Activated B cell treated with CpG ODN at 0.5 μM for 24 hours (primary cell): ENCODE results near the gene PCK2. TPM values are rescaled to one million over a fixed set of nuclear protein-coding genes. Genes with fewer than 3 reads are reported as not detected.

ENCODE experiments used
- ATAC-seq: fragments of 200-7000 bp; cut with Tn5 transposase; one replicate; pipeline ENCODE4 v1.10.0; 2021; ENCODE audit warnings: low read depth, mild to moderate bottlenecking, moderate library complexity
- CTCF ChIA-PET: fragments of 350-600 bp; sonication (Branson Sonifier 250); formaldehyde crosslinking; loops from one replicate; lab custom pipeline; 2021; ENCODE audit warnings: antibody characterized with exemption; lab: Charles Lee
- POLR2A ChIA-PET: fragments of 350-600 bp; sonication (Branson Sonifier 250); formaldehyde crosslinking; loops from one replicate; lab custom pipeline; 2021; ENCODE audit warnings: antibody characterized with exemption; lab: Charles Lee
- DNase-seq: peaks from one replicate; pipeline ENCODE4 v3.0.0; 2022
- H3K27ac Mint-ChIP-seq: one replicate; pipeline ENCODE4 v1.8.0; 2020; ENCODE audit warnings: mixed read lengths
- H3K27me3 Mint-ChIP-seq: one replicate; pipeline ENCODE4 v1.8.0; 2021; ENCODE audit warnings: mixed read lengths
- H3K36me3 Mint-ChIP-seq: one replicate; pipeline ENCODE4 v1.8.0; 2021; ENCODE audit warnings: low read depth, mixed read lengths
- H3K4me1 Mint-ChIP-seq: one replicate; pipeline ENCODE4 v1.8.0; 2021; ENCODE audit warnings: mixed read lengths
- H3K4me3 Mint-ChIP-seq: one replicate; pipeline ENCODE4 v1.8.0; 2020; ENCODE audit warnings: mild to moderate bottlenecking, mixed read lengths
- H3K9me3 Mint-ChIP-seq: one replicate; pipeline ENCODE4 v1.8.0; 2020; ENCODE audit warnings: mixed read lengths
- intact Hi-C: fragments of 100-400 bp; cut with micrococcal nuclease; formaldehyde crosslinking; loops from one replicate; pipeline ENCODE4 v1.15.1; 2024
- total RNA-seq: library from RNA; stranded (reverse); gene quantifications from 2 replicates; pipeline ENCODE4 v1.2.3, GENCODE V29; 2022
- TF ChIP-seq, protein P1 (sequence below): fragments of 200-600 bp; IDR thresholded peaks from one replicate; pipeline ENCODE4 v1.8.0; 2022; ENCODE audit warnings: antibody characterized with exemption, mild to moderate bottlenecking

PCK2 gene
- total RNA-seq, 1 donor from 2014 or later: 102 TPM

DNA sequence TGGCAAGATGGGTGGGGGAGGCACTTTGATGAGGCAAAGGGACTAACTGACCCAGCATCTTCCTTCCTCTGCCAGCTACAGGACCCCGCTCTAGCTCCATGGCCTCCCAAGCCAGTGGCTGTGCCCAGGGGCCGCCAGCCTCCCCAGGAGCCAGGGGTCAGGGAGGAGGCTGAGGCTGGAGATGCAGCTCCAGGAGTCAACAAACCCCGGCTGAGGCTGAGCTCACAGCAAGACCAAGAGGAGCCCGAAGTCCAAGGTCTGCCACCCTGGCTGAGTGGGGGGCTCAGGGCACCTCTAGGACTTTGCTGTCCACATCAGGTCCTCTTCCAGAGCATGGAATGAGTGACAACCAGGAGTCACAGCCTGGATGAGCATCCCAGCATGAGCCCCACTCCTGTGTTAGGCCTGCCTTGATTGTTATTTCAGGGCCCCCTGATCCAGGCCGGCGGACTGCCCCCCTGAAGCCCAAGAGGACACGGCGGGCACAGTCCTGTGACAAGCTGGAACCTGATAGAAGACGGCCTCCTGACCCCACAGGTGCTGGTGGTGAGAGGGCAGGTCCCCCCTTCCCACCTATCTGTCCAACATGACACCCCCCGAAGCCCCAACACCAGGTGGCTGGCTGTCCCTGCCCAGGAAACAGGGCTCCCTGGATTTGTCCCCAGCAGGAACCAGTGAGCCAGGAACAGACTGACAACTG lies 25.2 kb upstream of the PCK2 start:
- Mint-ChIP-seq H3K4me1 (no peaks in the 10 kb centered on the region), H3K27ac (no peak overlapping the region), H3K27me3 (no peaks in the 10 kb centered on the region), H3K36me3 (no peaks in the 10 kb centered on the region), H3K9me3 (no peaks in the 10 kb centered on the region), H3K4me3 (no peak overlapping the region)
- intact Hi-C loops: no loop called here
- ChIA-PET CTCF (interaction anchor here (1.1 kb wide), 1 partner anchor 11 kb away, joined by 4 read pairs; no protein-coding TSS in a partner anchor), POLR2A (no interaction called here)
- ATAC-seq: no peak
- TF ChIP-seq, protein P1, sequence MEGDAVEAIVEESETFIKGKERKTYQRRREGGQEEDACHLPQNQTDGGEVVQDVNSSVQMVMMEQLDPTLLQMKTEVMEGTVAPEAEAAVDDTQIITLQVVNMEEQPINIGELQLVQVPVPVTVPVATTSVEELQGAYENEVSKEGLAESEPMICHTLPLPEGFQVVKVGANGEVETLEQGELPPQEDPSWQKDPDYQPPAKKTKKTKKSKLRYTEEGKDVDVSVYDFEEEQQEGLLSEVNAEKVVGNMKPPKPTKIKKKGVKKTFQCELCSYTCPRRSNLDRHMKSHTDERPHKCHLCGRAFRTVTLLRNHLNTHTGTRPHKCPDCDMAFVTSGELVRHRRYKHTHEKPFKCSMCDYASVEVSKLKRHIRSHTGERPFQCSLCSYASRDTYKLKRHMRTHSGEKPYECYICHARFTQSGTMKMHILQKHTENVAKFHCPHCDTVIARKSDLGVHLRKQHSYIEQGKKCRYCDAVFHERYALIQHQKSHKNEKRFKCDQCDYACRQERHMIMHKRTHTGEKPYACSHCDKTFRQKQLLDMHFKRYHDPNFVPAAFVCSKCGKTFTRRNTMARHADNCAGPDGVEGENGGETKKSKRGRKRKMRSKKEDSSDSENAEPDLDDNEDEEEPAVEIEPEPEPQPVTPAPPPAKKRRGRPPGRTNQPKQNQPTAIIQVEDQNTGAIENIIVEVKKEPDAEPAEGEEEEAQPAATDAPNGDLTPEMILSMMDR: no peak
- DNase-seq: no peak

DNA sequence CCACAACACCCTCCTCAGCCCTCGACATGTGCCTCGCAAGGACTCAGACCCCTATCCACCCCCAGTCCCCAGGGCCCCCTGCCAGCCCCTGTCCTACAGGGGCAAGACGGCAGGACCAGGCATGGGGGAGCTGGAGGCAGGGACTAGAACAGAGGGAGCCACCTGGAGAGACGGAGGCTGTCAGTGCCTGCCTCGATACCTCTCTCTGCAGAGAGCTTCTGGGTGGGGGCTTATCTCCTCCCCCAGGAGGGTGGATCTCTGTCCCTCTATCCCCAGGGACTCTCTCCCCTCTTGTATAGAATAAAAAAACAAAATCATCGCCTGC lies 24.7 kb upstream of the PCK2 start:
- Mint-ChIP-seq H3K4me1 (no peaks in the 10 kb centered on the region), H3K27ac (no peak overlapping the region), H3K36me3 (no peaks in the 10 kb centered on the region), H3K27me3 (no peaks in the 10 kb centered on the region), H3K9me3 (no peaks in the 10 kb centered on the region), H3K4me3 (no peak overlapping the region)
- intact Hi-C loops: no loop called here
- CTCF ChIA-PET: interaction anchor here (1.1 kb wide), 1 partner anchor 11 kb away, joined by 4 read pairs; no protein-coding TSS in a partner anchor
- ATAC-seq (no peak), DNase-seq (no peak)
- TF ChIP-seq, protein P1: no peak
- POLR2A ChIA-PET: no interaction called here

DNA sequence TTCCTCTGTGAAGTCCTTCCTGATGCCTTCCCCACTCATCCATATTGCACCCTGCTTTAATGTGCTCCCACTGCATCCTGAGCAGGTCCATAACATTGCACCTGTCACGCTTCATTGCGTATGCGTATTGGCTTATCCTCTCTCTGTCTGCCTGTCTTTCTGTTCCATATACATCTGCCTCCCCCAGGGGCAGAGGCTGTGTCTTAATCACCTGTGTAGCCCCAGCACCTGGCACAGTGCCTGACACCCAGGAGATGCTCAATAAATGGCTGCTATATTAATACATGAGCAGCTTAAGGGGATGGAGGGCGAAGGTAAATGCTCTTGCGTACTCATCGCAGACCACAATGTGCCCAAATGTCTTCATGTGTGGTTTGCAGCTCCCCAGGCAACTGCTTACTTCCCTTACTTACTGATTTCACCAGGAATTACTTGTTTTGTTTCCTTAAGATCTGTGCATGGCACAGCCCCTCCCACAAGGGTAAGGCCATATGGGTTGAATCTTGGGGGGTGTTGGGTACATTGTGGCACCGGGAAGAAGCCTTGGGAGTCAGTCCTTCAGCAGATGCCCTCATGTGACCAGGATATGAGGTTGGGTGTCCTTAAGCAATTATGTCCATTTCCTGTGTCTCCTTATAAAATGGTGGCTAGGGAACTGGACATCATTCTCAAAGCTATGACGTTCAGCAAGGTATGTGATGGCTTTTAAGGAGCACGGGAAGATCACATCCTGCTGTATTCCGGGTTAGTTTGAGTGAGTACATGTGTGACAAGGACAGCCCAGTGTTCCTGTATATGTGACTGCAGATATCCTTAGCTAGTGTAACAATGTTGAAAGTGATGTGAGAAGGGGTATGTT lies 23.6 kb upstream of the PCK2 start:
- ChIA-PET POLR2A (interaction anchor here (0.8 kb wide), 1 partner anchor 10 kb away, joined by 3 read pairs; no protein-coding TSS in a partner anchor), CTCF (interaction anchor here (1.1 kb wide), 1 partner anchor 12 kb away, joined by 4 read pairs; no protein-coding TSS in a partner anchor)
- Mint-ChIP-seq H3K9me3 (no peaks in the 10 kb centered on the region), H3K27me3 (no peaks in the 10 kb centered on the region), H3K27ac (no peak overlapping the region), H3K4me1 (peaks cover 8% of the 10 kb centered on the region), H3K4me3 (no peak overlapping the region), H3K36me3 (no peaks in the 10 kb centered on the region)
- DNase-seq: no peak
- intact Hi-C loops: no loop called here
- no peak for ATAC-seq
- TF ChIP-seq, protein P1: no peak

DNA sequence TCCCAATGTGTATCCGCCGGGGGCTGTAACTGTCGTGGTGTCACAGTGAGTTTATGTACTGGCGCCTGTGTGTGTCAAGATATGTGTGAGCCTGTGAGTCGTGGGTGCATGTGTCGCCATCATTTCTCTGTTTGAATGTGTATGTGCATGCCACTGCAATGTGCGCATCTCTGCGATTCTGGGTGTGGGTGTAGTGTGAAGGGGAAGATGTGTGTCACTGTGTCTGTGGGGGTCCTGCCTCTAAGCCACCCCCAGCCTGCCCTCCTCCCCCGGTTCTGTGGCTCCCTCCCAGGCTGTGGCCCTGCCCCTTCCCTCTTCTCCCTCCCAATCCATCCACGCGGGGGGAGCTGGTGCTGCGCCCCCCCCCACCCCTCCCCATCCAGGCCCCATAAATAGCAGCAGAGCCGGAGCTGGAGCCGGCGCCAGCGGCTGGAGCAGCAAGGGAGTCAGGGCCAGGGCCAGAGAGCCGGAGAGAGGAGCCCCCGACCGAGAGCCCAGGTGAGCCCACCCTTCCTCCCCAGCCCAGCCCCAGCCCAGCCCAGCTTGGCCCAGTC lies 22.9 kb upstream of the PCK2 start, which contains the start of gene CPNE6:
CPNE6 (plus strand) TSS at position 419 of the 554 bp plus-strand sequence. CDS start 1,375 bp downstream, outside the sequence.
- Mint-ChIP-seq H3K4me3 (no peak within 1 kb of the TSS), H3K4me1 (peaks cover 15% of the 10 kb centered on the region), H3K27ac (no peak within 1 kb of the TSS), H3K27me3 (no peaks in the 10 kb centered on the region), H3K9me3 (no peaks in the 10 kb centered on the region), H3K36me3 (no peaks in the 10 kb centered on the region)
- CTCF ChIA-PET: no interaction called here
- DNase-seq (no peak), ATAC-seq (no peak)
- intact Hi-C loops: no loop called here
- TF ChIP-seq, protein P1: no peak
- POLR2A ChIA-PET: no interaction called here
